Mammary epithelial cell (primary cell): Measurements from ENCODE around the gene TMEM233.

ENCODE experiments used
- CTCF ChIP-seq, 2 donors: IDR thresholded peaks in 1 of 2; conservative IDR thresholded peaks in 1 of 2; 2 replicates each; pipeline ENCODE4 v1.5.1; 2011 to 2012; ENCODE audit warnings: inconsistent platforms in 2 of 2, low read length in 2 of 2, mild to moderate bottlenecking in 2 of 2, control low read depth in 1 of 2, low read depth in 1 of 2; ENCODE audit not compliant: insufficient read depth in 1 of 2; ENCODE audit errors: extremely low read depth in 1 of 2
- EZH2 ChIP-seq: IDR thresholded peaks from 2 replicates; pipeline ENCODE4 v1.6.1; 2012; ENCODE audit warnings: low read length, inconsistent platforms, borderline replicate concordance

- TF ChIP-seq CTCF (conservative IDR thresholded peaks at IDR 0.05 in 1 of 2, IDR thresholded peaks at IDR 0.05 in 1 of 2; ENCODE audit: extremely low read depth in 1 of 2, insufficient read depth in 1 of 2, low read depth in 1 of 2, low read length in 2 of 2) (peak in 1 of 2 donors; percentile 11), EZH2 (no peak)
Observed at GRCh38 chr12:119642986-119643385, 49.4 kb downstream of the TMEM233 start.
